Measurements from ENCODE around the gene SCML1.
A peak's percentile ranks its signal among the peaks of the same experiment; 100 is the strongest.
"Not testable (repeated sequence)": the region's sequence is repeated elsewhere in the genome, so short reads cannot be mapped to it uniquely, and the experiment has no call there.

Gene SCML1

GRCh38 chrX:17740137-17741122 is 3.1 kb downstream of the SCML1 start:
- DNase-seq: no peak

GRCh38 chrX:17741123-17741511 is 3.8 kb downstream of the SCML1 start:
- no peak for DNase-seq

- DNase-seq: peak; percentile 2 to 25 (median 18)
These were observed 6.6 kb downstream of the SCML1 start for GRCh38 chrX:17743913-17744312.

GRCh38 chrX:17744896-17745523 is 7.7 kb downstream of the SCML1 start:
- DNase-seq: no peak

GRCh38 chrX:17747692-17748091 is 10.4 kb downstream of the SCML1 start:
- DNase-seq: no peak

GRCh38 chrX:17748684-17749083 is 11.4 kb downstream of the SCML1 start:
- no peak for DNase-seq

- DNase-seq: no peak
These were observed 13.1 kb downstream of the SCML1 start for GRCh38 chrX:17750436-17750835.

GRCh38 chrX:17758382-17758781 is 21.1 kb downstream of the SCML1 start:
- DNase-seq: no peak

GRCh38 chrX:17759990-17760389 is 22.7 kb downstream of the SCML1 start:
- no peak for DNase-seq

GRCh38 chrX:17767734-17768133 is 30.4 kb downstream of the SCML1 start:
- DNase-seq: peak in 1 of 3 donors; percentile 3

GRCh38 chrX:17768997-17769396 is 31.7 kb downstream of the SCML1 start:
- DNase-seq: no peak

GRCh38 chrX:17769701-17770269 is 32.5 kb downstream of the SCML1 start:
- no peak for DNase-seq

- no peak for DNase-seq
These were observed 36.1 kb downstream of the SCML1 start for GRCh38 chrX:17773221-17773876.

- no peak for DNase-seq
These were observed 36.8 kb downstream of the SCML1 start for GRCh38 chrX:17774053-17774452.

- DNase-seq: no peak
These were observed 41.7 kb downstream of the SCML1 start for GRCh38 chrX:17778997-17779396.

GRCh38 chrX:17779434-17779833 is 42.1 kb downstream of the SCML1 start:
- DNase-seq: no peak

GRCh38 chrX:17786554-17787347 is 49.5 kb downstream of the SCML1 start:
- DNase-seq: not testable (repeated sequence)

- no peak for DNase-seq
These were observed 50.3 kb downstream of the SCML1 start for GRCh38 chrX:17787557-17787956.

GRCh38 chrX:17788439-17788838 is 51.1 kb downstream of the SCML1 start:
- peak; percentile 32 to 55 (median 46) for DNase-seq

GRCh38 chrX:17788956-17789562 is 51.8 kb downstream of the SCML1 start:
- DNase-seq: no peak

- DNase-seq: no peak
These were observed 55.5 kb downstream of the SCML1 start for GRCh38 chrX:17792826-17793225.

- DNase-seq: no peak
These were observed 61.6 kb downstream of the SCML1 start for GRCh38 chrX:17798921-17799320.

All from suppressor macrophage treated with lipopolysaccharide for 1 hour (primary cell).